HL-60 (cell line): ENCODE measurements around the gene FOXM1.
A peak's percentile ranks its signal among the peaks of the same experiment; 100 is the strongest.

Experiments
- DNase-seq, 2 experiments: peaks; one replicate each; pipeline ENCODE4 v3.0.0-alpha.2; 2010 to 2020; ENCODE audit warnings: low read depth in 1 of 2, low spot score in 1 of 2
- H3K27ac ChIP-seq: fragments of 250-450 bp; sonication (Bioruptor Pico); replicated peaks from 2 replicates; pipeline ENCODE4 v1.5.1; 2020; ENCODE audit warnings: mild to moderate bottlenecking, moderate library complexity
- H3K27me3 ChIP-seq: fragments of 250-450 bp; sonication (Bioruptor Pico); 2 replicates; pipeline ENCODE4 v1.5.1; 2021; ENCODE audit warnings: mild to moderate bottlenecking, moderate library complexity; ENCODE audit not compliant: insufficient read depth, poor library complexity, severe bottlenecking
- H3K4me3 ChIP-seq: replicated peaks from 2 replicates; pipeline ENCODE4 v1.5.1; 2011; ENCODE audit warnings: mild to moderate bottlenecking, control low read depth, low read length; ENCODE audit not compliant: insufficient read depth
- GABPA ChIP-seq: IDR thresholded peaks from 2 replicates; pipeline ENCODE4 v1.6.1; 2012; ENCODE audit warnings: low read depth
- POLR2AphosphoS5 ChIP-seq: IDR thresholded peaks from 2 replicates; pipeline ENCODE4 v1.6.1; 2012; ENCODE audit warnings: low read depth
- SPI1 ChIP-seq: IDR thresholded peaks from 2 replicates; pipeline ENCODE4 v1.6.1; 2012; ENCODE audit warnings: low read depth, mild to moderate bottlenecking, borderline replicate concordance
- TF ChIP-seq, protein P1 (sequence below): IDR thresholded peaks from one replicate; pipeline ENCODE4 v1.5.1; 2011; ENCODE audit warnings: low read length, control low read depth, inconsistent platforms; ENCODE audit not compliant: insufficient read depth
- TF ChIP-seq, protein P2 (sequence below): IDR thresholded peaks from 2 replicates; pipeline ENCODE4 v1.6.1; 2012; ENCODE audit warnings: low read depth; ENCODE audit not compliant: insufficient replicate concordance

Gene FOXM1

DNA sequence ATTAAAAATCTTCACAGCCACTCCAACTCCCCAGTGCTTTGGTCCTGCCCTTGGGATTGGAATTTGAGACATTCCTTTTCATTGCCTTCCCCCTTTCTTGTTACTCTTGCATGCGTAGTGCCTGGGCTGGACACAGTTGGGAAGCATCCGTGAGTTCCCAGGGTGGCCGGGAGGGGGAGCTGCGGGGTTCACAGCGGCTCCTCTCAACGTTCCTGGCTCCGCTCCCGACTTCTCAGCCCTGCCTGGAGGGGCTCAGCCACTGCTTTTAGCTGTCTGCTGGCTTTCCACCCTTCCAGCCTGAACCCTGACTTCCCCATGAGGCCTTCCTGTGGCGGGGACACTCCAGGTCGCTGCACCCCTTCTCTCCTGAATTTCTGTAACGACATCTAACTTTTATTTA, 23.3 kb downstream of the FOXM1 start:
- no peak overlapping the region for H3K27ac ChIP-seq
- no peak overlapping the region for H3K4me3 ChIP-seq
- no peaks in the 10 kb centered on the region for H3K27me3 ChIP-seq
- DNase-seq, result peak in 1 of 2 experiments; percentile 15
- TF ChIP-seq, protein P1, sequence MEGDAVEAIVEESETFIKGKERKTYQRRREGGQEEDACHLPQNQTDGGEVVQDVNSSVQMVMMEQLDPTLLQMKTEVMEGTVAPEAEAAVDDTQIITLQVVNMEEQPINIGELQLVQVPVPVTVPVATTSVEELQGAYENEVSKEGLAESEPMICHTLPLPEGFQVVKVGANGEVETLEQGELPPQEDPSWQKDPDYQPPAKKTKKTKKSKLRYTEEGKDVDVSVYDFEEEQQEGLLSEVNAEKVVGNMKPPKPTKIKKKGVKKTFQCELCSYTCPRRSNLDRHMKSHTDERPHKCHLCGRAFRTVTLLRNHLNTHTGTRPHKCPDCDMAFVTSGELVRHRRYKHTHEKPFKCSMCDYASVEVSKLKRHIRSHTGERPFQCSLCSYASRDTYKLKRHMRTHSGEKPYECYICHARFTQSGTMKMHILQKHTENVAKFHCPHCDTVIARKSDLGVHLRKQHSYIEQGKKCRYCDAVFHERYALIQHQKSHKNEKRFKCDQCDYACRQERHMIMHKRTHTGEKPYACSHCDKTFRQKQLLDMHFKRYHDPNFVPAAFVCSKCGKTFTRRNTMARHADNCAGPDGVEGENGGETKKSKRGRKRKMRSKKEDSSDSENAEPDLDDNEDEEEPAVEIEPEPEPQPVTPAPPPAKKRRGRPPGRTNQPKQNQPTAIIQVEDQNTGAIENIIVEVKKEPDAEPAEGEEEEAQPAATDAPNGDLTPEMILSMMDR, result peak; percentile 27
- no peak for TF ChIP-seq GABPA

DNA sequence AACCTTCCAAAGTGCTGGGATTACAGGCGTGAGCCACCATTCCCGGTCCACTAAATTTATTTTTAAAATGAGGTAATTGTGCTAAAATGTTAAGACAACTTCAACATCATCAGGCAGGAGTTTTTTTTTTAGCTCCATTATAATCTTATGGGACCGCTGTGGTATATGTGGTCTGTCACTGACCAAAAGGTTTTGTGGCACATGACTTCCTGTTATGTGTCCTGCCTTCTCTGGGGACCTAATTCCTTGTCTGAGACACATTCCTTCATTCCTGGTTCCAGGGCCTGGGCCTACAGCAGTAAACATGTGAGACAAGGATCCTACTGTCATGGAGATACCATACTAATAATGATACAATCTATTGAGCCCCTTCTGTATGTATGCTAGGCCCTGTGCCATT, 25.0 kb downstream of the FOXM1 start:
- TF ChIP-seq POLR2AphosphoS5, result no peak
- TF ChIP-seq GABPA, result no peak
- TF ChIP-seq, protein P2, sequence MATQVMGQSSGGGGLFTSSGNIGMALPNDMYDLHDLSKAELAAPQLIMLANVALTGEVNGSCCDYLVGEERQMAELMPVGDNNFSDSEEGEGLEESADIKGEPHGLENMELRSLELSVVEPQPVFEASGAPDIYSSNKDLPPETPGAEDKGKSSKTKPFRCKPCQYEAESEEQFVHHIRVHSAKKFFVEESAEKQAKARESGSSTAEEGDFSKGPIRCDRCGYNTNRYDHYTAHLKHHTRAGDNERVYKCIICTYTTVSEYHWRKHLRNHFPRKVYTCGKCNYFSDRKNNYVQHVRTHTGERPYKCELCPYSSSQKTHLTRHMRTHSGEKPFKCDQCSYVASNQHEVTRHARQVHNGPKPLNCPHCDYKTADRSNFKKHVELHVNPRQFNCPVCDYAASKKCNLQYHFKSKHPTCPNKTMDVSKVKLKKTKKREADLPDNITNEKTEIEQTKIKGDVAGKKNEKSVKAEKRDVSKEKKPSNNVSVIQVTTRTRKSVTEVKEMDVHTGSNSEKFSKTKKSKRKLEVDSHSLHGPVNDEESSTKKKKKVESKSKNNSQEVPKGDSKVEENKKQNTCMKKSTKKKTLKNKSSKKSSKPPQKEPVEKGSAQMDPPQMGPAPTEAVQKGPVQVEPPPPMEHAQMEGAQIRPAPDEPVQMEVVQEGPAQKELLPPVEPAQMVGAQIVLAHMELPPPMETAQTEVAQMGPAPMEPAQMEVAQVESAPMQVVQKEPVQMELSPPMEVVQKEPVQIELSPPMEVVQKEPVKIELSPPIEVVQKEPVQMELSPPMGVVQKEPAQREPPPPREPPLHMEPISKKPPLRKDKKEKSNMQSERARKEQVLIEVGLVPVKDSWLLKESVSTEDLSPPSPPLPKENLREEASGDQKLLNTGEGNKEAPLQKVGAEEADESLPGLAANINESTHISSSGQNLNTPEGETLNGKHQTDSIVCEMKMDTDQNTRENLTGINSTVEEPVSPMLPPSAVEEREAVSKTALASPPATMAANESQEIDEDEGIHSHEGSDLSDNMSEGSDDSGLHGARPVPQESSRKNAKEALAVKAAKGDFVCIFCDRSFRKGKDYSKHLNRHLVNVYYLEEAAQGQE, result no peak
- TF ChIP-seq SPI1, result no peak
- TF ChIP-seq, protein P1, result no peak

DNA sequence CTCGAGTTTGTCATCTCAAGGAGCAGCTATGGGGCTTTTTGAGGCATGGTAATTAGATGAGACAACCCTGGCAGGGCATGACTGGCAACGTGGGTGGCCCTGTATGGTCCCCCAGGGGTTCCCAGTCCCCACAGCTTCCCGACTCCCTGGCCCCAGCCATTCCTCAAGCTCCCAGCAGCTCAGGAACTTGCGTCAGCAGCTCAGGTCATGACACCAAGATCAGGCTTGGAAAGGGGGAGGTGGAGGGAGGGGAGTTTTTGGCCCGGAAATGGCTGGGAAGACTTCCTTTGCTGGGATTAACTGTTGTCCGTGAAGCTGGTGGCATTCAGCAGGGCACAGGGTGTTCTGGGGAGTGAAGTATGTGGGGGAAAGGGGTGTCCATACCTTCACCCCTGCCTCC, 31.7 kb downstream of the FOXM1 start:
- TF ChIP-seq POLR2AphosphoS5 (no peak), GABPA (no peak), SPI1 (no peak)
- TF ChIP-seq, protein P1, result no peak
- TF ChIP-seq, protein P2, result no peak
- no peak for DNase-seq
- Histone ChIP-seq H3K27ac (no peak overlapping the region), H3K27me3 (no peaks in the 10 kb centered on the region), H3K4me3 (no peak overlapping the region)

More for the DNA sequence above, 25.0 kb downstream of the FOXM1 start:
- Histone ChIP-seq H3K27me3 (no peaks in the 10 kb centered on the region), H3K4me3 (no peak overlapping the region), H3K27ac (no peak overlapping the region)
- DNase-seq, result no peak

DNA sequence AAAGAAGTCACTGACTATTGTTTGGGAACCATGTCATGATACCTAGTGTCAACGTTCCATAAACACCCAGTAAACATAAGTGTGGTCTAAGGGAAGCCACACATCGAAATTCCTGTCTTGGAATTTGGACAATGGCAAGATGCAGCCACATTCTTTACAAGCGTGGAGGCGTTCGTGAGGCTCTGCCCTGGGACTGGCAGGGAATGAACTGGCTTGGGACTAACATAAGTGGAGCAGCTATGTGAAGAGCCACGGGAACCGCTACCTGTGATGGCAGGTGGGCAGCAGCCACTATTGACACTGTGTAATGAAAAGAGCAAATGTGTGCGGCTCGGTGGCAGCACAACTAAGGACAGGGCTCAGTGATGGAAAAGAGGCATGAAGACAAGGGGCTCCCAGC, 32.2 kb downstream of the FOXM1 start:
- no peak for DNase-seq
- H3K4me3 ChIP-seq, result no peak overlapping the region
- TF ChIP-seq SPI1 (no peak), GABPA (no peak), POLR2AphosphoS5 (0 out of 2 replicates have a peak, but pooled peaks have one; percentile 16)

More for the DNA sequence above, 32.2 kb downstream of the FOXM1 start:
- Histone ChIP-seq H3K27me3 (no peaks in the 10 kb centered on the region), H3K27ac (no peak overlapping the region)
